HepG2 (cell line): Measurements from ENCODE around the gene SNRPD3. TPM values are rescaled to one million over a fixed set of nuclear protein-coding genes. Genes with fewer than 3 reads are reported as not detected.

ENCODE experiments used
- HDAC6 ChIP-seq: fragments of 200-600 bp; sonication (generic); IDR thresholded peaks from 2 replicates; pipeline ENCODE4 v1.7.0; 2017; ENCODE audit warnings: mild to moderate bottlenecking, antibody characterized with exemption, low read length, low read depth
- IKZF1 ChIP-seq: fragments of 450-650 bp; IDR thresholded peaks from 2 replicates; pipeline ENCODE4 v1.7.1; 2016
- MED1 ChIP-seq: sonication (generic); formaldehyde crosslinking; IDR thresholded peaks from 2 replicates; pipeline ENCODE4 v1.4.0; 2020; ENCODE audit warnings: missing genetic modification reagents
- MZF1 ChIP-seq: sonication (generic); formaldehyde crosslinking; IDR thresholded peaks from 2 replicates; pipeline ENCODE4 v1.8.1; 2023; ENCODE audit warnings: mild to moderate bottlenecking, missing genetic modification reagents, borderline replicate concordance
- NFKB2 ChIP-seq: sonication (generic); formaldehyde crosslinking; IDR thresholded peaks from 2 replicates; pipeline ENCODE4 v1.4.0; 2020; ENCODE audit warnings: missing genetic modification reagents, borderline replicate concordance
- POLR2G ChIP-seq: fragments of 200-400 bp; formaldehyde crosslinking; IDR thresholded peaks from 2 replicates; pipeline ENCODE4 v1.6.1; 2018; ENCODE audit warnings: mild to moderate bottlenecking, low read depth, low read length, moderate library complexity
- RBFOX2 ChIP-seq: fragments of 200-400 bp; formaldehyde crosslinking; IDR thresholded peaks from 2 replicates; pipeline ENCODE4 v1.6.1; 2017; ENCODE audit warnings: low read depth, mild to moderate bottlenecking, low read length
- REPIN1 ChIP-seq: sonication (generic); formaldehyde crosslinking; IDR thresholded peaks from 2 replicates; pipeline ENCODE4 v1.8.0; 2022; ENCODE audit warnings: missing genetic modification reagents, low read depth, mild to moderate bottlenecking, borderline replicate concordance
- ZFYVE20 ChIP-seq: sonication (generic); formaldehyde crosslinking; IDR thresholded peaks from 2 replicates; pipeline ENCODE4 v1.8.0; 2023; ENCODE audit warnings: low read depth, mild to moderate bottlenecking, moderate library complexity, missing genetic modification reagents, borderline replicate concordance
- ZNF224 ChIP-seq: sonication (generic); formaldehyde crosslinking; IDR thresholded peaks from 2 replicates; pipeline ENCODE4 v1.5.0; 2020; ENCODE audit warnings: mild to moderate bottlenecking, missing genetic modification reagents
- ZNF550 ChIP-seq: sonication (generic); formaldehyde crosslinking; IDR thresholded peaks from 2 replicates; pipeline ENCODE4 v1.4.0; 2020; ENCODE audit warnings: mild to moderate bottlenecking, missing genetic modification reagents, borderline replicate concordance
- ZNF816 ChIP-seq: sonication (generic); formaldehyde crosslinking; IDR thresholded peaks from 2 replicates; pipeline ENCODE4 v1.8.0; 2022; ENCODE audit warnings: missing genetic modification reagents, mild to moderate bottlenecking, borderline replicate concordance
- ZNF891 ChIP-seq: sonication (generic); formaldehyde crosslinking; IDR thresholded peaks from 2 replicates; pipeline ENCODE4 v1.5.0; 2020; ENCODE audit warnings: mild to moderate bottlenecking, missing genetic modification reagents
- polyA plus RNA-seq, 8 experiments: library from polyadenylated mRNA; depleted of rRNA in 3 of 8; stranded (reverse) in 7 of 8; unstranded in 1 of 8; fragments of >200 nt; fragmentation: Illumina TruSeq in 4 of 8; extraction: Trizol in 4 of 8; gene quantifications; 2 replicates each; pipeline versions ENCODE4 v1.2.1 to v1.2.3, GENCODE V29; 2011 to 2016; ENCODE audit warnings: low read depth in 4 of 8, missing spikeins in 1 of 8, mixed read lengths in 1 of 8; ENCODE audit not compliant: insufficient read depth in 1 of 8
- total RNA-seq, 5 experiments: library from RNA; depleted of rRNA; stranded (reverse); fragments of >200 nt; fragmentation: Illumina TruSeq; extraction: Trizol; gene quantifications; 2 replicates each; pipeline ENCODE4 v1.2.3, GENCODE V29; 2016; ENCODE audit warnings: low read depth in 1 of 5
- TF ChIP-seq, protein P1 (sequence below): sonication (generic); formaldehyde crosslinking; IDR thresholded peaks from 2 replicates; pipeline ENCODE4 v1.4.0; 2020; ENCODE audit warnings: missing genetic modification reagents, low read depth, mild to moderate bottlenecking, borderline replicate concordance
- TF ChIP-seq, protein P2 (sequence below): sonication (generic); formaldehyde crosslinking; IDR thresholded peaks from 2 replicates; pipeline ENCODE4 v1.5.0; 2020; ENCODE audit warnings: mild to moderate bottlenecking, missing genetic modification reagents, borderline replicate concordance
- TF ChIP-seq, protein P3 (sequence below): sonication (generic); formaldehyde crosslinking; IDR thresholded peaks from 2 replicates; pipeline ENCODE4 v1.4.0; 2020; ENCODE audit warnings: missing genetic modification reagents
- TF ChIP-seq, protein P4 (sequence below): IDR thresholded peaks from 2 replicates; pipeline ENCODE4 v1.6.1; 2018; ENCODE audit warnings: missing genetic modification reagents, mild to moderate bottlenecking, missing compliant biosample characterization

The SNRPD3 gene
- total and polyA plus RNA-seq, 2 of the 13 experiments (the other 11 are each of a cell fraction or from before 2014, with no cell fraction given): 110 to 209 TPM

DNA sequence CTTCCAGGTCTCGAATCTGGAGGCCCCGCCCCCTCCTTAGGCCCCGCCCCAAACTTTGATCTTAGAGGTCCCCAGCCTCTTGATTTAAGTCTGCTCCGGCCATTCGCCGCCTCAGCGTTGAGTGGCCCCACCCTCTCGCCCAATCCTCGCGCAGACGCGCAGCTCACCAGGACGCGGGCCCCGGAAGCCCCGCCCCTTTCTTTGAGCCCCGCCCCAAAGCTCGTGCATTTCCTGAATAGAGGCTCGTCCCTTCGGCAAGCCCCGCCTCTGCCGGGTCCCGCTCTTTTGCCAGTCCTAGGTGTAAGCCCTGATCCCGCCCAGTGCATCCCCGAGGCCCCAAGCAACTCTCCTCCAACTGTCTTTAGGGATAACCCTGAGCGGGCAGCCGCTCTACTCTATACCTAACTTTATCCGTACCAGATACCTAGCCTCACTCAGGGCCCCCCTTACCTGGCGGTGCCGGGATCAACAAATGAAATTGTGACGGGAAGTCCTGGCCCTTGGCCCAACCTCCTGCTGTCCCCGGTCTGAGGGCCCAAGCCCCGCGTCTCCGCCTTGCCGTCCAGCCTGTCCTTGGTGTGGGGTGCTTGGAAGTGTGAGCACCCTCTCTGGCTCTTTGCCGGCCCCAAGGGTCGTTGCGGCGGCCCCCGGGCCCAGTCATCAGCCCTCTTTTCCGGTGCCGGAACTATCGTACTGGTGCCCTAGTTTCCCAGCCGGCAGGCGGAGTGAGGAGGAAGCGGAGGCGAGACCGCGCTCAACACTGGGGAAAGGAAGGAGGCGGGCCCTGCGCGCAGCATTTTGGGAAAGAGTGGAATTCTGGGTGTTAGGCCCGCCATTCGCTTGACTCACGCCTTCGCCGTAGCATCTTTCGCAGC, at the start of gene SNRPD3 (continued):
- TF ChIP-seq MED1 (CRISPR knock-in tag) (peak; percentile 91), HDAC6 (no peak), MZF1 (no peak), IKZF1 (no peak), POLR2G (peak; percentile 88), ZNF816 (CRISPR knock-in tag) (peak; percentile 70), ZFYVE20 (0 out of 2 replicates have a peak, but pooled peaks have one; percentile 51), ZNF550 (CRISPR knock-in tag) (no peak), RBFOX2 (peak; percentile 86), ZNF891 (CRISPR knock-in tag) (peak; percentile 89), ZNF224 (no peak; the same call in 1 of the 2 replicates), REPIN1 (peak; percentile 92), NFKB2 (CRISPR knock-in tag) (peak; percentile 88; the same call in 1 of the 2 replicates)
- TF ChIP-seq, protein P1, sequence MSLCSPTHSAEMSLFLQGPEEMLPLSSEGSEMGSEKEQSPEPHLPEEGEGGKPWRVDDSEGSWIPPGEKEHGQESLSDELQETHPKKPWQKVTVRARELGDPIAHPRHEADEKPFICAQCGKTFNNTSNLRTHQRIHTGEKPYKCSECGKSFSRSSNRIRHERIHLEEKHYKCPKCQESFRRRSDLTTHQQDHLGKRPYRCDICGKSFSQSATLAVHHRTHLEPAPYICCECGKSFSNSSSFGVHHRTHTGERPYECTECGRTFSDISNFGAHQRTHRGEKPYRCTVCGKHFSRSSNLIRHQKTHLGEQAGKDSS (CRISPR knock-in tag): no peak; the same call in 1 of the 2 replicates
- TF ChIP-seq, protein P2, sequence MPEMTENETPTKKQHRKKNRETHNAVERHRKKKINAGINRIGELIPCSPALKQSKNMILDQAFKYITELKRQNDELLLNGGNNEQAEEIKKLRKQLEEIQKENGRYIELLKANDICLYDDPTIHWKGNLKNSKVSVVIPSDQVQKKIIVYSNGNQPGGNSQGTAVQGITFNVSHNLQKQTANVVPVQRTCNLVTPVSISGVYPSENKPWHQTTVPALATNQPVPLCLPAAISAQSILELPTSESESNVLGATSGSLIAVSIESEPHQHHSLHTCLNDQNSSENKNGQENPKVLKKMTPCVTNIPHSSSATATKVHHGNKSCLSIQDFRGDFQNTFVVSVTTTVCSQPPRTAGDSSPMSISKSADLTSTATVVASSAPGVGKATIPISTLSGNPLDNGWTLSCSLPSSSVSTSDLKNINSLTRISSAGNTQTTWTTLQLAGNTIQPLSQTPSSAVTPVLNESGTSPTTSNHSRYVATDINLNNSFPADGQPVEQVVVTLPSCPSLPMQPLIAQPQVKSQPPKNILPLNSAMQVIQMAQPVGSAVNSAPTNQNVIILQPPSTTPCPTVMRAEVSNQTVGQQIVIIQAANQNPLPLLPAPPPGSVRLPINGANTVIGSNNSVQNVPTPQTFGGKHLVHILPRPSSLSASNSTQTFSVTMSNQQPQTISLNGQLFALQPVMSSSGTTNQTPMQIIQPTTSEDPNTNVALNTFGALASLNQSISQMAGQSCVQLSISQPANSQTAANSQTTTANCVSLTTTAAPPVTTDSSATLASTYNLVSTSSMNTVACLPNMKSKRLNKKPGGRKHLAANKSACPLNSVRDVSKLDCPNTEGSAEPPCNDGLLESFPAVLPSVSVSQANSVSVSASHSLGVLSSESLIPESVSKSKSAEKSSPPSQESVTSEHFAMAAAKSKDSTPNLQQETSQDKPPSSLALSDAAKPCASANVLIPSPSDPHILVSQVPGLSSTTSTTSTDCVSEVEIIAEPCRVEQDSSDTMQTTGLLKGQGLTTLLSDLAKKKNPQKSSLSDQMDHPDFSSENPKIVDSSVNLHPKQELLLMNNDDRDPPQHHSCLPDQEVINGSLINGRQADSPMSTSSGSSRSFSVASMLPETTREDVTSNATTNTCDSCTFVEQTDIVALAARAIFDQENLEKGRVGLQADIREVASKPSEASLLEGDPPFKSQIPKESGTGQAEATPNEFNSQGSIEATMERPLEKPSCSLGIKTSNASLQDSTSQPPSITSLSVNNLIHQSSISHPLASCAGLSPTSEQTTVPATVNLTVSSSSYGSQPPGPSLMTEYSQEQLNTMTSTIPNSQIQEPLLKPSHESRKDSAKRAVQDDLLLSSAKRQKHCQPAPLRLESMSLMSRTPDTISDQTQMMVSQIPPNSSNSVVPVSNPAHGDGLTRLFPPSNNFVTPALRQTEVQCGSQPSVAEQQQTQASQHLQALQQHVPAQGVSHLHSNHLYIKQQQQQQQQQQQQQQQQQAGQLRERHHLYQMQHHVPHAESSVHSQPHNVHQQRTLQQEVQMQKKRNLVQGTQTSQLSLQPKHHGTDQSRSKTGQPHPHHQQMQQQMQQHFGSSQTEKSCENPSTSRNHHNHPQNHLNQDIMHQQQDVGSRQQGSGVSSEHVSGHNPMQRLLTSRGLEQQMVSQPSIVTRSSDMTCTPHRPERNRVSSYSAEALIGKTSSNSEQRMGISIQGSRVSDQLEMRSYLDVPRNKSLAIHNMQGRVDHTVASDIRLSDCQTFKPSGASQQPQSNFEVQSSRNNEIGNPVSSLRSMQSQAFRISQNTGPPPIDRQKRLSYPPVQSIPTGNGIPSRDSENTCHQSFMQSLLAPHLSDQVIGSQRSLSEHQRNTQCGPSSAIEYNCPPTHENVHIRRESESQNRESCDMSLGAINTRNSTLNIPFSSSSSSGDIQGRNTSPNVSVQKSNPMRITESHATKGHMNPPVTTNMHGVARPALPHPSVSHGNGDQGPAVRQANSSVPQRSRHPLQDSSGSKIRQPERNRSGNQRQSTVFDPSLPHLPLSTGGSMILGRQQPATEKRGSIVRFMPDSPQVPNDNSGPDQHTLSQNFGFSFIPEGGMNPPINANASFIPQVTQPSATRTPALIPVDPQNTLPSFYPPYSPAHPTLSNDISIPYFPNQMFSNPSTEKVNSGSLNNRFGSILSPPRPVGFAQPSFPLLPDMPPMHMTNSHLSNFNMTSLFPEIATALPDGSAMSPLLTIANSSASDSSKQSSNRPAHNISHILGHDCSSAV (CRISPR knock-in tag): 0 out of 2 replicates have a peak, but pooled peaks have one; percentile 67
- TF ChIP-seq, protein P3, sequence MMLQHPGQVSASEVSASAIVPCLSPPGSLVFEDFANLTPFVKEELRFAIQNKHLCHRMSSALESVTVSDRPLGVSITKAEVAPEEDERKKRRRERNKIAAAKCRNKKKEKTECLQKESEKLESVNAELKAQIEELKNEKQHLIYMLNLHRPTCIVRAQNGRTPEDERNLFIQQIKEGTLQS (CRISPR knock-in tag): no peak
- TF ChIP-seq, protein P4, sequence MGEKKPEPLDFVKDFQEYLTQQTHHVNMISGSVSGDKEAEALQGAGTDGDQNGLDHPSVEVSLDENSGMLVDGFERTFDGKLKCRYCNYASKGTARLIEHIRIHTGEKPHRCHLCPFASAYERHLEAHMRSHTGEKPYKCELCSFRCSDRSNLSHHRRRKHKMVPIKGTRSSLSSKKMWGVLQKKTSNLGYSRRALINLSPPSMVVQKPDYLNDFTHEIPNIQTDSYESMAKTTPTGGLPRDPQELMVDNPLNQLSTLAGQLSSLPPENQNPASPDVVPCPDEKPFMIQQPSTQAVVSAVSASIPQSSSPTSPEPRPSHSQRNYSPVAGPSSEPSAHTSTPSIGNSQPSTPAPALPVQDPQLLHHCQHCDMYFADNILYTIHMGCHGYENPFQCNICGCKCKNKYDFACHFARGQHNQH (CRISPR knock-in tag): peak; percentile 95
